Endothelial cell of umbilical vein (primary cell): ENCODE measurements around the gene OGDH.

Experiments
- CTCF ChIP-seq, 2 donors: IDR thresholded peaks; 1 replicate in 1 of 2; 2 replicates in 1 of 2; pipeline ENCODE4 v1.5.1; 2011; ENCODE audit warnings: low read length in 2 of 2, mild to moderate bottlenecking in 2 of 2, moderate library complexity in 2 of 2, control low read depth in 1 of 2, inconsistent platforms in 1 of 2, low read depth in 1 of 2; ENCODE audit not compliant: insufficient read depth in 1 of 2; ENCODE audit errors: extremely low read depth in 1 of 2
- FOS ChIP-seq: IDR thresholded peaks from 2 replicates; pipeline ENCODE4 v1.6.1; 2011; ENCODE audit warnings: mild to moderate bottlenecking, low read length, moderate library complexity, borderline replicate concordance; ENCODE audit not compliant: insufficient read depth
- GATA2 ChIP-seq: IDR thresholded peaks from 2 replicates; pipeline ENCODE4 v1.7.0; 2011; ENCODE audit warnings: low read depth, mild to moderate bottlenecking, moderate library complexity, mixed read lengths, low read length; ENCODE audit not compliant: insufficient read length, insufficient read depth
- MAX ChIP-seq: IDR thresholded peaks from 2 replicates; pipeline ENCODE4 v1.6.1; 2011; ENCODE audit not compliant: insufficient read depth, insufficient read length
- MYC ChIP-seq: IDR thresholded peaks from one replicate; pipeline ENCODE4 v1.6.1; 2011; ENCODE audit warnings: mild to moderate bottlenecking, low read depth, low read length
- POLR2A ChIP-seq: IDR thresholded peaks from 2 replicates; pipeline ENCODE4 v1.6.1; 2012; ENCODE audit warnings: low read depth, mild to moderate bottlenecking, control low read depth, low read length
- POLR2AphosphoS5 ChIP-seq: IDR thresholded peaks from 2 replicates; pipeline ENCODE4 v1.6.1; 2012; ENCODE audit warnings: low read depth, mild to moderate bottlenecking, control low read depth, low read length, moderate library complexity; ENCODE audit not compliant: insufficient read depth

GRCh38 chr7:44738051-44738723 lies 131.8 kb downstream of the OGDH start:
- TF ChIP-seq CTCF (IDR thresholded peaks at IDR 0.05; ENCODE audit: extremely low read depth in 1 of 2, insufficient read depth in 1 of 2, low read depth in 1 of 2, low read length in 2 of 2): no peak
- TF ChIP-seq MAX: no peak
- TF ChIP-seq POLR2A: no peak
- TF ChIP-seq MYC: no peak
- TF ChIP-seq POLR2AphosphoS5: no peak
- no peak for TF ChIP-seq GATA2
- TF ChIP-seq FOS: no peak
